SK-N-SH treated with all-trans-retinoic acid at 6 μM for 48 hours (cell line): ENCODE results near the gene FBLN5.

Source experiments
- ARNTL ChIP-seq: fragments of 450-650 bp; formaldehyde crosslinking; IDR thresholded peaks from 2 replicates; pipeline ENCODE4 v1.5.0; 2020; ENCODE audit warnings: low read depth, mild to moderate bottlenecking, moderate library complexity, borderline replicate concordance
- PPARA ChIP-seq: fragments of 250-450 bp; sonication (Bioruptor Pico); IDR thresholded peaks from 2 replicates; pipeline ENCODE4 v1.5.0; 2020; ENCODE audit warnings: mild to moderate bottlenecking, borderline replicate concordance
- SNAI2 ChIP-seq: fragments of 250-450 bp; sonication (Bioruptor Pico); IDR thresholded peaks from 2 replicates; pipeline ENCODE4 v1.5.0; 2020; ENCODE audit warnings: mild to moderate bottlenecking, moderate library complexity
- ZFP30 ChIP-seq: fragments of 450-650 bp; formaldehyde crosslinking; IDR thresholded peaks from 2 replicates; pipeline ENCODE4 v1.5.0; 2022; ENCODE audit warnings: mild to moderate bottlenecking, moderate library complexity
- ZNF8 ChIP-seq: fragments of 450-650 bp; formaldehyde crosslinking; IDR thresholded peaks from 2 replicates; pipeline ENCODE4 v1.5.0; 2020; ENCODE audit warnings: mild to moderate bottlenecking, moderate library complexity

GRCh38 chr14:91983588-91983987 lies 36.1 kb upstream of the FBLN5 start:
- TF ChIP-seq PPARA (no peak), ZNF8 (no peak), ARNTL (no peak), ZFP30 (CRISPR knock-in tag) (no peak), SNAI2 (CRISPR knock-in tag) (no peak)
